AG09319 (cell line): ENCODE data around the gene DHX58.

Experiments
- DNase-seq: peaks from one replicate; pipeline ENCODE4 v3.0.0-alpha.2; 2010; ENCODE audit warnings: low read depth; ENCODE audit errors: extremely low read depth
- TF ChIP-seq, protein P1 (sequence below): IDR thresholded peaks from 2 replicates; pipeline ENCODE4 v1.5.1; 2011; ENCODE audit warnings: low read depth, mild to moderate bottlenecking, inconsistent platforms, low read length, moderate library complexity

Gene DHX58

DNA sequence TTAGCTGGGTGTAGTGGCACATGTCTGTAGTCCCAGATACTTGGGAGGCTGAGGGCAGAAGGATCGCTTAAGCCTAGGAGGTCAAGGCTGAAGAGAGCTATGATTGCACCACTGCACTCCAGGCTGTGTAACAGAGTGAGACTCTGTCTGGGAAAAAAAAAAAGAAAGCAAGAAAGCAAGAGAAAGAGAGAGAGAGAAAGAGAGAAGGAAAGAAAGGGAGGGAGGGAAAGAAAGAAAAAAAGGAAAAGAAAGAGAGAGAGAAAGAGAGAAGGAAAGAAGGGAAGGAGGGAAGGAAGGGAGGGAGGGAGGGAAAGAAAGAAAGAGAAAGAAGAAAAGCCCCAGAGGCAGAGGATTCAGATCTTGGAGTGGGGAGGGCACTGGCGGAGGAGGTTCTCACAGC lies 6.5 kb downstream of the DHX58 start:
- DNase-seq = no peak
- TF ChIP-seq, protein P1, sequence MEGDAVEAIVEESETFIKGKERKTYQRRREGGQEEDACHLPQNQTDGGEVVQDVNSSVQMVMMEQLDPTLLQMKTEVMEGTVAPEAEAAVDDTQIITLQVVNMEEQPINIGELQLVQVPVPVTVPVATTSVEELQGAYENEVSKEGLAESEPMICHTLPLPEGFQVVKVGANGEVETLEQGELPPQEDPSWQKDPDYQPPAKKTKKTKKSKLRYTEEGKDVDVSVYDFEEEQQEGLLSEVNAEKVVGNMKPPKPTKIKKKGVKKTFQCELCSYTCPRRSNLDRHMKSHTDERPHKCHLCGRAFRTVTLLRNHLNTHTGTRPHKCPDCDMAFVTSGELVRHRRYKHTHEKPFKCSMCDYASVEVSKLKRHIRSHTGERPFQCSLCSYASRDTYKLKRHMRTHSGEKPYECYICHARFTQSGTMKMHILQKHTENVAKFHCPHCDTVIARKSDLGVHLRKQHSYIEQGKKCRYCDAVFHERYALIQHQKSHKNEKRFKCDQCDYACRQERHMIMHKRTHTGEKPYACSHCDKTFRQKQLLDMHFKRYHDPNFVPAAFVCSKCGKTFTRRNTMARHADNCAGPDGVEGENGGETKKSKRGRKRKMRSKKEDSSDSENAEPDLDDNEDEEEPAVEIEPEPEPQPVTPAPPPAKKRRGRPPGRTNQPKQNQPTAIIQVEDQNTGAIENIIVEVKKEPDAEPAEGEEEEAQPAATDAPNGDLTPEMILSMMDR = no peak

DNA sequence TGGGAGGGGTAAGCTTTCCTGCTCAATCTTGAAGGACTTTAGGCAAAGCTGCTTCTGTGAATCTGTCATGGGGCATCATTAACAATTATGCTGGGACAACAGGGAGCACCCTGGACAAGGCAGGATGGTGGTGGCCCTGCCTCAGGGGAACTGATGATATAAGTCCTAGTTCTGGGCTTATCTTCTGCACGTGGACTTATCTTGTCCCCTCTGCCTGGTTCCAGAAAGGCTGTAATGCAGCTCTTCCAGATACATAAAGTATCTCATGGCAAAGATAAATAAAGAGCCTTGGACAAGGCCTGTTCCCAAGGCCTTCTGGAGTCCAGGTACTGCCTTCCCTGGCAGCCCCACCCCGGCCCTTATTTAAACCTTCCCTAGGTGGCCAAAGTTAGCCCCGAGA lies 8.2 kb downstream of the DHX58 start:
- TF ChIP-seq, protein P1 = no peak
- DNase-seq = no peak

DNA sequence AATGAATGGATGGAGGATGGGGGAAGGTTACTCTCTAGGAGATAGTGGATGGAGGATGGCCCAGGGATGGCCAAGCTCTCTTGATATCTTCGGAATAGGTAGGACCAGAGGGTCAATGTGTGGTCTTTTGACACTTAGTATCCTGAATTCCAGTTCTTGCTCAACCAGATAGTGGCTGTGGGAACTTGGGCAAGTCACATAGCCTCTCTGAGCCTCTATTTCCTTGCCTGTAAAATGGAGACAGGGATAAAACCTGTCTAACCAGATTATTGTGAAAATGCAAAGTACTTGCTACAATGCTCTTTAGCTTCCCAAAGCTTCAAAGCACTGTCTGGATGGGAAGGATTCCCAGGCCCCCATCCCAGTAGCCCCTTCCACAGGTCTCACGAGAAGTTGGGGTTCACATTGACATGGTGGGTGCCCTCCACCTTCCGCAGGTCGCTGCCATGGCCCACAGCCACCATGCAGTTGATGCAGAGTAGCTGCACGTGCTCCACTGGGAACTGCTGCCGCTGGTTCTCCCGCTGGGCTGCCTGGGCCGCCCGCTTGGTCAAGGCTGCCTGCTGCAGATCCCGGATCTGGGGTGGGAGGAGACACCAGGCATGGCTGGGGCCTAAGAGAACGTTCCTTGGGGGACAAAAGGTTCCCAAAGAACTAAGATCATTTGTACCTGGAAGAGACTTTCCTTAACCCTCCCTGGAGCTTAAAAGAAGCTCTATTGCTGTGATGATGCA lies 9.1 kb downstream of the DHX58 start:
- TF ChIP-seq, protein P1 = no peak
- DNase-seq = no peak

DNA sequence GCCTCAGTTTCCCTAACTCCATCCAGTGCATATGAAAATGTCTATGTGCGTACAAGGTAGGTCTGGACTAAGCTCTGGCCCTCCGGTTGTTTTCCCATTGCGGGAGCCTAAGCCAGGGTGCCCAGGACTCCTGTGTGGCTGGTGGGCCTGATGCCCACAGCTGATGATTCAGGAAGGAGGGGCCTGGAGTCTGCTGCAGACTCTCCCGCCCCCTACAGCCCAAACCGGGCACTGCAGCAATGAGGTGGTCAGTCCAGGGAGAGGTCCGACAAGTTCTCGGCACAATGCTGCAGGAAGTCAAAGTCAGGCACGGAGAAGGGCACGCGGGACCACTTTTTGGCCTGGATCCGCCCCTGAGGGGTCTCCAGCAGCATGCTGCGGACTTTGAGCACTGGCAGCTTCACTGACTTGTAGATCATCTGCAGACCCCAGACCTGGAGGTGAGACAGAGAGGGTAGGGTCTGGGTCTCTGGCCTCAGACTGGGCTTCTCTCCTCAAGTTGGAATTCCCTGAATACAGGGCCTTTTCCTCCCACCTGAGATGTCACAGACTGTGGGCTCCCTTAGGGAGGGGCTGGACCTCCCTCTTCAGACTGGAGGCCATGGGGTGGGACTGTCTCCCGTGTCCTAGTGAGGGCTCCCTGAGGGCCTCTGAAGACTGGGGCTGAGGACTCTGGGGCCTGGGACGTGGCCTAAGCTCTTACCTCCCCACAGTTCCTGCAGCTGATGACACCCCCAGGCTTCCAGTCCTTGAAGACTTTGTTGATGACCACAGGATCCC lies 10.8 kb downstream of the DHX58 start:
- DNase-seq = no peak

GRCh38 chr17:42098730-42099399 lies 13.6 kb downstream of the DHX58 start:
- TF ChIP-seq, protein P1 = no peak
- DNase-seq = no peak

More for the DNA sequence above, 10.8 kb downstream of the DHX58 start:
- TF ChIP-seq, protein P1 = peak; percentile 84

- TF ChIP-seq, protein P1 = no peak
- DNase-seq = no peak
These were observed 14.6 kb downstream of the DHX58 start, which contains the start of gene ZNF385C for GRCh38 chr17:42097691-42098631. ZNF385C (minus strand) TSS chr17:42098473; CDS start chr17:42063056, 35,417 bp downstream.
